ENCODE measurements around the gene ZFAND3.

Gene ZFAND3

DNA sequence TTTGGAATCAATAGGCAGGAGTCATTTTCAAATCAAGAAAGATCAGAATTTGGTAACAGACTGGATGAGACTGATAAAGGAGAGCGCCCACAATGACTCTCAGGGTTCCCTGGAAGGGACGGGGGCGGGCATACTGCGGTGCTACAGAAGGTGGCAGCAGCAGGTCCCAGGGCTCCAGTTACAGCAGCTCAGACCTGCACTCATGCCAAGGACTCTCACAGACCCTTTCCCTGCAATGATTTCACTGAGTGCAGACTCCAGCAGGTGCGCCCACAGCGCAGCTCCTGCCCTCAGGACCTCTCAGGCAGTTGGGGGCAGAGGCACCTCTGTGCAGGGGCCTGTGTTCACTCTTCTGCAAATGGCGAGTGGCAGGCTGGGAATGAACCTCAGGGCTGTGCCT is 359.8 kb downstream of the ZFAND3 start:
- FAIRE-seq, result no peak
- DNase-seq (ENCODE audit: low spot score), result no peak

GRCh38 chr6:38179794-38180430 is 360.4 kb downstream of the ZFAND3 start:
- no peak for FAIRE-seq

GRCh38 chr6:38180586-38180985 is 361.1 kb downstream of the ZFAND3 start:
- no peak for FAIRE-seq
- no peak for DNase-seq (ENCODE audit: low spot score)

More at GRCh38 chr6:38179794-38180430, 360.4 kb downstream of the ZFAND3 start:
- DNase-seq (ENCODE audit: low spot score), result no peak

DNA sequence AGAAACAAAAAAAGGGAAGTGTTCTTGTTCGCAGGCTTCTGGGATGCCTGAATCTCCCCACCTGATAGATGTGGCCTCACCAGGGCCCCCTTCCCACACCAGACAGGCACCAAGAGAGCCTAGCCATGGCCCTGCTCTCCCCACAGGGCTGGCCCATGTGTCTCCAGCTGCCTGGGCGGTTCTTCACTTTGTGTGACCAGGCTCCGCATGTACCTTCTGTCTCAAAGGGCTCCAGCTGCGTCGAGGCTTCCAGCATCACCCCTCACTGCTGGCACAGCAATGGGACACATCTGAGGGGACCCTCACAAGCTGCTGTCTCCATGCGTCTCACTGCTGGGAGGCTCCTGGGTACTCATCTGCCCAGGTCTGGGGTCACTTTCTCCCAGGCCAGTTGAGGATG is 362.9 kb downstream of the ZFAND3 start:
- no peak for DNase-seq (ENCODE audit: low spot score)
- no peak for FAIRE-seq

- FAIRE-seq (no peak), DNase-seq (ENCODE audit: low spot score) (no peak)
These were observed 364.5 kb downstream of the ZFAND3 start for GRCh38 chr6:38183856-38184584.

DNA sequence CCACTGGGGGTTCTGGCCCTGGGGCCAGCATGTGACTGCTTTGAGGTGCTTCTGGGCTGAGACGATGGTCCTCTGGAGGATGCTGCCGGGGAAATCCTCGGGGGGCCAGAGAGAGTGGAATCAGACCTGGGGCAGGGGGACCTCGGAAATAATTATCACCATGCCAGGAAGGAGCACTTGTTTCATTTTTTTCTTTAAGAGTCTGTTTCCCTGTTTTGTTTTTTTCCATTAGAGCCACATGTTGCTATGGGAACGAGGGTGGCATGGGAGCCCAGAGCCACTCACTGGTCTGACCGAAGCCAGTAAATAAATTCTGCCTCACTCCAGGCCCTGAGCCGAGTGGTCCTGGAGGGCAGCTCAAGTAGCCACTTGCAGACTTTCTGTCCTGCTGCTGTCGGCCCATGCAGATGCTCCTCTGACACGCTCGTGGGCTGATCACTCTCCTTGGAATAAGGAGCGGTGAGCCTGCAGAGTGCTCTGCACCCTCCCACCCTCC is 365.1 kb downstream of the ZFAND3 start:
- DNase-seq (ENCODE audit: low spot score) (no peak), FAIRE-seq (no peak)

DNA sequence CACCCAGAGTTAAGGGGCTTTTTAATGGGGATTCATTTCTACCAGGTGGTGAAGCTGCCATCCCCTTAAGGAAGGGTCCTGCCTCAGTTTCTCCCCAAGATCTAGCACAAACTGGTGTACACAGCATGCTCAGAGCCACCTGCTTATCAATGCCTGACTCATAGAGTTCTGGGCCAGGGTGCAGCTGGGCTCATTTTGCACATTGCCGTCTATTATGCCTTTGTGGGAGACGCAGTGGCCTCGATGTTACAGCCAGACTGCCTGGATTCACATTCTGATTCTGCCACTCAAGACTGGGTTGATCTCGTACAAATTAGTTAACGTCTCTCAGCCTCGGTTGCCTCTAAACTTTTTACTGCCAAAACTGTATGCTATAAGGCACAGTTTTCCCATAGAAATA is 365.7 kb downstream of the ZFAND3 start:
- DNase-seq (ENCODE audit: low spot score) (no peak), FAIRE-seq (no peak)

DNA sequence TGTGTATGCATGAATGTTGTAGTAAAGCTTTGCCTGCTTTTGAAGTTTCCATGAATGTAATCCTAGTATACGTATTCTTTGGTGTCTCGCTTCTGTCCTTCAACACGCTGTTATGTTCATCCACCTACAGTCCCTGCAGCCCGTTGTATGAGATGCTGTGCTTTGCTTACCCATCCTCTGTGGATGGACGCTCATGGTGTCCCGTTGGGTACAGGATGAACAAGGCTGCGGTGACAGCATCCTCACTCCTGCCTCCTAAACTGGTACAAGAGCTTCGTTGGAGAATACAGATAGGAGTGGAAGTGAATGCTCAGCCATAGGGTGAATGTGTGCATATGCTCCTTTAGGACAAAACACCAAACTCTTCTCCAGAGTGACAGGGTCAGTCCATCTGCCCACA is 366.2 kb downstream of the ZFAND3 start:
- no peak for FAIRE-seq
- DNase-seq (ENCODE audit: low spot score), result no peak

GRCh38 chr6:38187325-38187724 is 367.8 kb downstream of the ZFAND3 start:
- DNase-seq (ENCODE audit: low spot score), result no peak
- FAIRE-seq, result no peak

GRCh38 chr6:38187811-38188590 is 368.5 kb downstream of the ZFAND3 start:
- DNase-seq (ENCODE audit: low spot score) (no peak), FAIRE-seq (no peak)

DNA sequence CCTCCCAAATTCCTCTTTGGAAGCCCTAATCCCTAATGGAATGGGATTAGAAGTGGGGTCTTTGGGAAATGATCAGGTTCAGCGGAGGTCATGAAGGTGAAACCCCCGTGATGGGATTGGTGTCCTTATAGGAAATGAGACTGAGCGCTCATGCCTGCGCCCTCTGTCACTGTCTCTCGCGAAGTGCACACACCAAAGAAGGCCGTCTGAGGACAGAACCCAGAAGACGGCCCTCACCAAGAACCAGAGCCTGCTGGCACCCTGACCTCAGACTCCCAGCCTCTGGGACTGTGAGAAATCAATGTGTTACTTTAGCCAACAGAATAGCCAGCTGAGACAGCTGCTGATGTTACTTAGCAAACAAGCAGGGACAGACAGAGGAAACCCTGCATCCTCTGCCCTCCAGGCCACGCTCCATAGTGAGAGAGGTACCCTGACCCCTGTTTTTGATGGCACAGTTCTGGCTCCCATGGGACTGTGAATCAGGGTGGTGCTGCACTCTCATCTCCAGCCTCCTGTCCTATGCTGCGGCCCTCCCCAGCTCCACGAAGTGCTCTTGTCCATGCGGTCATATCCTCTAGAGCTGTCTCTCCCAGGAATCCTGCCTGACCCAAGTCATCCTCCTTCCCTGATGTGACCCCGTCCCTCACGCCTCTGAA is 369.3 kb downstream of the ZFAND3 start:
- DNase-seq (ENCODE audit: low spot score) (no peak), FAIRE-seq (no peak)

- no peak for DNase-seq (ENCODE audit: low spot score)
- FAIRE-seq, result no peak
These were observed 371.9 kb downstream of the ZFAND3 start for GRCh38 chr6:38191418-38191817.

DNA sequence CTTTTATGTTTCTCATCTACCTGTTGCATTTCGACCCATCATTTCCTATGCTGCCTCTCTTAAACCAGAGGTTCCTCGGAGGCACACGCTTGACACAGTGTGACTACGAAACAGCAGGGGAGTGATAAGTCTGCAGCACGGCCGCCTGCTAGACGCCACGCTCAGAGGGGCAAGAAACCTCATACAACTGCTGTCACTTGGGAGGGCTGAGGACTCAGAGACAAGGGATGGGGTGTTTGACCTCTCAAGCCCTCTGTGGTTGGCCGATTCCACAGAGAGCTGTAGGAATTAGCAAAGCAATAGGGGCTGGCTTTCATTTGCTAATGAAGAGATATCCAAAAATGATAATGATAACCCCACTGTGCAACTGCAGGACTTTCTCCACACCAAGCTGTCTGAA is 372.5 kb downstream of the ZFAND3 start:
- DNase-seq (ENCODE audit: low spot score), result no peak
- FAIRE-seq, result no peak

DNA sequence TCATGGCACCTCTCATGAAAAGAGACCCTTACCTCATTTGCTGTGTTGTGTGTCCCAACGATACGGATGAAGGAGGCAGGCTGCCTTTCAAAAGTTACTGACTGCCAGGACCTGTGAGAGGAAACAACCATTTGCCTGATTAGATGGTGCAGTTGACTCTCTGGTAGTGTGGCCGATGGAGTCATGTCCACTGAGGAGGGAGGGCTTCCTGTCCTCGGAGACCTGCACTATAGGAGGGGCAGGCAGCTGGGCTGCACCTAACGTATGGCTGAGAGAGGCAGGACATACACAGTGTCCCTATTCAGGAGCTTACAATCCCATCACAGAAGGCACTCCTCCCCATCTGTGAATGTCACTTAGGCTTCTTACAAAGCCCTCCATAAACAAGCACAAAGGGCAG is 373.0 kb downstream of the ZFAND3 start:
- FAIRE-seq (no peak), DNase-seq (ENCODE audit: low spot score) (no peak)

- DNase-seq (ENCODE audit: low spot score) (no peak), FAIRE-seq (no peak)
These were observed 373.5 kb downstream of the ZFAND3 start for GRCh38 chr6:38193051-38193450.

GRCh38 chr6:38193481-38194281 is 374.2 kb downstream of the ZFAND3 start:
- no peak for FAIRE-seq
- DNase-seq (ENCODE audit: low spot score), result no peak

DNA sequence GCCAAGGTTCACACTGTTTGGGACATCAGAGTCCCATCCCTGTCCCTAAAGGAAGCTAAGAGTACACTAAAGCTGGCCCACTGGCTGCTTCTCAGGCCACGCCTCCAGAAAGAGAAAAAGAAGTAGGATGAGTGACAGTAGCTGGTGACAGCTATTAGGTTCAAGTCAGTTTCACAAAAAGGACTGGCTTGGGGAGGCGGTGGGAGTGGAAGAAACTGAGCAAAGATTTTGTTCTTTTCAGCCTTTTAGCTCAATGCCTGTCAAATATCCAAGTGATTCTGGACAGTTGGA is 374.7 kb downstream of the ZFAND3 start:
- FAIRE-seq, result no peak
- DNase-seq (ENCODE audit: low spot score), result no peak

GRCh38 chr6:38194589-38194988 is 375.1 kb downstream of the ZFAND3 start:
- FAIRE-seq (no peak), DNase-seq (ENCODE audit: low spot score) (no peak)

- FAIRE-seq, result no peak
- no peak for DNase-seq (ENCODE audit: low spot score)
These were observed 375.6 kb downstream of the ZFAND3 start for GRCh38 chr6:38195113-38195635.

GRCh38 chr6:38198219-38198618 is 378.7 kb downstream of the ZFAND3 start:
- DNase-seq (ENCODE audit: low spot score) (no peak), FAIRE-seq (no peak)

Measured in urothelium cell line (cell line).